Neural cell (in vitro differentiated cells): ENCODE measurements around the gene OR5B17. TPM values are rescaled to one million over a fixed set of nuclear protein-coding genes. Genes with fewer than 3 reads are reported as not detected.

ENCODE experiments used
- H2AFZ ChIP-seq: fragments of 200-600, 300-800 bp; sonication (generic), shearing (Covaris generic); 2 replicates; pipeline ENCODE4 v1.6.0; 2014; ENCODE audit warnings: low read depth, mild to moderate bottlenecking, antibody characterized with exemption, low read length, moderate library complexity
- H3F3A ChIP-seq: fragments of 200-600 bp; shearing (Covaris generic); 2 replicates; pipeline ENCODE4 v1.6.1; 2016; ENCODE audit warnings: mild to moderate bottlenecking, moderate library complexity, mixed read lengths, antibody characterized with exemption, low read length; ENCODE audit not compliant: insufficient read depth, poor library complexity, severe bottlenecking
- H3K27ac ChIP-seq: fragments of 200-600, 300-800 bp; sonication (generic), shearing (Covaris generic); 2 replicates; pipeline ENCODE4 v1.5.1; 2014; ENCODE audit warnings: mild to moderate bottlenecking, low read length, moderate library complexity
- H3K27me3 ChIP-seq: fragments of 300-800, 200-600 bp; sonication (generic), shearing (Covaris generic); 2 replicates; pipeline ENCODE4 v1.6.0; 2014; ENCODE audit warnings: mild to moderate bottlenecking, low read depth, low read length, moderate library complexity; ENCODE audit not compliant: insufficient read depth
- H3K36me3 ChIP-seq: fragments of 300-800, 200-600 bp; sonication (generic), shearing (Covaris generic); 2 replicates; pipeline ENCODE4 v1.5.1; 2014; ENCODE audit warnings: mild to moderate bottlenecking, antibody characterized with exemption, low read length, moderate library complexity; ENCODE audit not compliant: insufficient read depth
- H3K4me2 ChIP-seq: fragments of 300-800, 200-600 bp; sonication (generic), shearing (Covaris generic); 2 replicates; pipeline ENCODE4 v1.6.0; 2014; ENCODE audit warnings: mild to moderate bottlenecking, low read length
- H3K4me3 ChIP-seq: fragments of 300-800, 200-600 bp; sonication (generic), shearing (Covaris generic); 2 replicates; pipeline ENCODE4 v1.5.1; 2014; ENCODE audit warnings: mild to moderate bottlenecking, low read length, moderate library complexity
- H3K79me2 ChIP-seq: fragments of 200-600 bp; shearing (Covaris generic); replicated peaks from 2 replicates; pipeline ENCODE4 v1.6.0; 2014; ENCODE audit warnings: mild to moderate bottlenecking, low read length, moderate library complexity; ENCODE audit not compliant: insufficient read depth
- H3K9ac ChIP-seq: fragments of 300-800, 200-600 bp; sonication (generic), shearing (Covaris generic); 2 replicates; pipeline ENCODE4 v1.6.1; 2016; ENCODE audit warnings: mild to moderate bottlenecking, low read length, mixed read lengths
- H3K9me2 ChIP-seq: fragments of 200-600 bp; shearing (Covaris generic); 2 replicates; pipeline ENCODE4 v1.6.1; 2016; ENCODE audit warnings: mild to moderate bottlenecking, low read length, mixed read lengths; ENCODE audit not compliant: insufficient read depth
- H3K9me3 ChIP-seq: fragments of 200-600, 300-800 bp; sonication (generic), shearing (Covaris generic); 2 replicates; pipeline ENCODE4 v1.6.1; 2016; ENCODE audit warnings: mild to moderate bottlenecking, mixed run types, low read length, moderate library complexity, mixed read lengths
- H4K20me1 ChIP-seq: fragments of 200-600 bp; shearing (Covaris generic); 2 replicates; pipeline ENCODE4 v1.6.1; 2016; ENCODE audit warnings: mild to moderate bottlenecking, mixed run types; ENCODE audit not compliant: insufficient read depth
- EP300 ChIP-seq: fragments of 450-650 bp; conservative IDR thresholded peaks from 2 replicates; pipeline ENCODE4 v1.6.1; 2014; ENCODE audit warnings: antibody characterized with exemption, mild to moderate bottlenecking, moderate library complexity; ENCODE audit not compliant: poor library complexity, severe bottlenecking
- EZH2 ChIP-seq: fragments of 200-600, 300-800 bp; shearing (Covaris generic), sonication (generic); IDR thresholded peaks from 2 replicates; pipeline ENCODE4 v1.6.1; 2014; ENCODE audit warnings: antibody characterized with exemption, low read length, borderline replicate concordance, mild to moderate bottlenecking; ENCODE audit not compliant: insufficient read depth, poor library complexity, severe bottlenecking
- MXI1 ChIP-seq: fragments of 450-650 bp; conservative IDR thresholded peaks from 2 replicates; pipeline ENCODE4 v1.6.1; 2014; ENCODE audit warnings: antibody characterized with exemption, mild to moderate bottlenecking; ENCODE audit not compliant: poor library complexity, severe bottlenecking
- POLR2AphosphoS5 ChIP-seq: IDR thresholded peaks from 2 replicates; pipeline ENCODE4 v1.6.1; 2012
- RAD21 ChIP-seq: fragments of 450-650 bp; conservative IDR thresholded peaks from 2 replicates; pipeline ENCODE4 v1.6.1; 2014; ENCODE audit warnings: antibody characterized with exemption, mild to moderate bottlenecking, moderate library complexity
- SMC3 ChIP-seq: fragments of 450-650 bp; conservative IDR thresholded peaks from 2 replicates; pipeline ENCODE4 v1.6.1; 2014; ENCODE audit warnings: antibody characterized with exemption, mild to moderate bottlenecking, moderate library complexity; ENCODE audit not compliant: poor library complexity
- TAF1 ChIP-seq: IDR thresholded peaks from 2 replicates; pipeline ENCODE4 v1.6.1; 2012; ENCODE audit warnings: low read depth
- polyA plus RNA-seq: library from polyadenylated mRNA; depleted of rRNA; stranded (reverse); fragments of >200 nt; gene quantifications from 2 replicates; pipeline ENCODE4 v1.2.3, GENCODE V29; 2014
- TF ChIP-seq, protein P1 (sequence below): fragments of 450-650 bp; IDR thresholded peaks from 2 replicates; pipeline ENCODE4 v1.5.1; 2014; ENCODE audit warnings: antibody characterized with exemption, mild to moderate bottlenecking, moderate library complexity; ENCODE audit not compliant: poor library complexity, severe bottlenecking
- TF ChIP-seq, protein P2 (sequence below): IDR thresholded peaks from 2 replicates; pipeline ENCODE4 v1.6.1; 2012; ENCODE audit warnings: borderline replicate concordance

Gene OR5B17
- polyA plus RNA-seq, 1 donor from 2014 or later, result not detected

DNA sequence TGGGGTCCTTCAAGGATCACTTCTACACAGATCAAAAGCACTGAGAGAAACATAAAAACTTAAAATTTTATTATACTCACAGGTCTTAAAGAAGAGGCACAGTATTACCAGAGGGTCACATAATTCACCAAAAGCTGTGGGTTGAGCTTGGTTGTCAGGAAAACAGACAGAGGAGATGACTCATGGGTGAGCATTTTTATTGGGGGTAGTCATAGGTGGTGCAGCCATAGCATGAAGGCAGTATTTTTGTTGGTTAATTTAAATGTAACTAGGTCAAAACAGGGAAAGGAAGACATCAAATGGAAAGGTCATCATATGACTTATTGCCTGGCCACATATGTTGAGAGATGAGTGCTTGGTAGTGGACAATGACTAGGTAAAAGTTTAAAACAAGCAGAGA lies 24.2 kb downstream of the OR5B17 start:
- Histone ChIP-seq H3K27me3 (no peaks in the 10 kb centered on the region), H3K36me3 (no peaks in the 10 kb centered on the region), H2AFZ (no peak overlapping the region), H3K4me3 (no peak overlapping the region), H4K20me1 (no peaks in the 10 kb centered on the region), H3K9ac (no peak overlapping the region), H3K9me3 (no peaks in the 10 kb centered on the region), H3F3A (no peaks in the 10 kb centered on the region), H3K27ac (no peak overlapping the region), H3K9me2 (no peaks in the 10 kb centered on the region), H3K4me2 (no peak overlapping the region), H3K79me2 (no peaks in the 10 kb centered on the region)
- TF ChIP-seq RAD21 (no peak), POLR2AphosphoS5 (no peak)

DNA sequence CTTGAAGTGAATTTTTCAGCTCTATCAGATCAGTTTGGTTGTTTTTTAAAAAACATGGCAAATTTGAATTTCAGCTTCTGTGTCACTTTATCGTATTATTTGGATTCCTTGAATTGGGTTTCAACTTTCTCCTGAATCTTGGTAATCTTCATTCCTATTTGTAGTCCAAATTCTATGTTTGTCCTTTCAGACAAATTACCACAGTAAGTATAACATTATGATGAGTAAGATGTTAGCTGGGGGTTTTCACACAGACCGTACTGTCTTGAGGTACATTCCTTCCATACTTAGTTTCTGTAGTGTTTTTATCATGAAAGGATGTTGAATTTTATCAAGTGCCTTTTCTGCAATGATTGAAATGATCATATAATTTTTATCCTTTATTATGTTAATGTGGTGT lies 28.0 kb downstream of the OR5B17 start:
- no peak overlapping the region for H3K9ac ChIP-seq
- H3K4me3 ChIP-seq, result no peak overlapping the region
- H4K20me1 ChIP-seq, result no peaks in the 10 kb centered on the region
- no peaks in the 10 kb centered on the region for H3K36me3 ChIP-seq
- no peak overlapping the region for H2AFZ ChIP-seq
- H3K9me3 ChIP-seq, result no peaks in the 10 kb centered on the region
- H3K27ac ChIP-seq, result no peak overlapping the region
- TF ChIP-seq, protein P1, sequence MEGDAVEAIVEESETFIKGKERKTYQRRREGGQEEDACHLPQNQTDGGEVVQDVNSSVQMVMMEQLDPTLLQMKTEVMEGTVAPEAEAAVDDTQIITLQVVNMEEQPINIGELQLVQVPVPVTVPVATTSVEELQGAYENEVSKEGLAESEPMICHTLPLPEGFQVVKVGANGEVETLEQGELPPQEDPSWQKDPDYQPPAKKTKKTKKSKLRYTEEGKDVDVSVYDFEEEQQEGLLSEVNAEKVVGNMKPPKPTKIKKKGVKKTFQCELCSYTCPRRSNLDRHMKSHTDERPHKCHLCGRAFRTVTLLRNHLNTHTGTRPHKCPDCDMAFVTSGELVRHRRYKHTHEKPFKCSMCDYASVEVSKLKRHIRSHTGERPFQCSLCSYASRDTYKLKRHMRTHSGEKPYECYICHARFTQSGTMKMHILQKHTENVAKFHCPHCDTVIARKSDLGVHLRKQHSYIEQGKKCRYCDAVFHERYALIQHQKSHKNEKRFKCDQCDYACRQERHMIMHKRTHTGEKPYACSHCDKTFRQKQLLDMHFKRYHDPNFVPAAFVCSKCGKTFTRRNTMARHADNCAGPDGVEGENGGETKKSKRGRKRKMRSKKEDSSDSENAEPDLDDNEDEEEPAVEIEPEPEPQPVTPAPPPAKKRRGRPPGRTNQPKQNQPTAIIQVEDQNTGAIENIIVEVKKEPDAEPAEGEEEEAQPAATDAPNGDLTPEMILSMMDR, result no peak
- TF ChIP-seq EP300, result no peak
- no peak for TF ChIP-seq TAF1
- no peak for TF ChIP-seq MXI1
- no peak for TF ChIP-seq SMC3
- TF ChIP-seq, protein P2, sequence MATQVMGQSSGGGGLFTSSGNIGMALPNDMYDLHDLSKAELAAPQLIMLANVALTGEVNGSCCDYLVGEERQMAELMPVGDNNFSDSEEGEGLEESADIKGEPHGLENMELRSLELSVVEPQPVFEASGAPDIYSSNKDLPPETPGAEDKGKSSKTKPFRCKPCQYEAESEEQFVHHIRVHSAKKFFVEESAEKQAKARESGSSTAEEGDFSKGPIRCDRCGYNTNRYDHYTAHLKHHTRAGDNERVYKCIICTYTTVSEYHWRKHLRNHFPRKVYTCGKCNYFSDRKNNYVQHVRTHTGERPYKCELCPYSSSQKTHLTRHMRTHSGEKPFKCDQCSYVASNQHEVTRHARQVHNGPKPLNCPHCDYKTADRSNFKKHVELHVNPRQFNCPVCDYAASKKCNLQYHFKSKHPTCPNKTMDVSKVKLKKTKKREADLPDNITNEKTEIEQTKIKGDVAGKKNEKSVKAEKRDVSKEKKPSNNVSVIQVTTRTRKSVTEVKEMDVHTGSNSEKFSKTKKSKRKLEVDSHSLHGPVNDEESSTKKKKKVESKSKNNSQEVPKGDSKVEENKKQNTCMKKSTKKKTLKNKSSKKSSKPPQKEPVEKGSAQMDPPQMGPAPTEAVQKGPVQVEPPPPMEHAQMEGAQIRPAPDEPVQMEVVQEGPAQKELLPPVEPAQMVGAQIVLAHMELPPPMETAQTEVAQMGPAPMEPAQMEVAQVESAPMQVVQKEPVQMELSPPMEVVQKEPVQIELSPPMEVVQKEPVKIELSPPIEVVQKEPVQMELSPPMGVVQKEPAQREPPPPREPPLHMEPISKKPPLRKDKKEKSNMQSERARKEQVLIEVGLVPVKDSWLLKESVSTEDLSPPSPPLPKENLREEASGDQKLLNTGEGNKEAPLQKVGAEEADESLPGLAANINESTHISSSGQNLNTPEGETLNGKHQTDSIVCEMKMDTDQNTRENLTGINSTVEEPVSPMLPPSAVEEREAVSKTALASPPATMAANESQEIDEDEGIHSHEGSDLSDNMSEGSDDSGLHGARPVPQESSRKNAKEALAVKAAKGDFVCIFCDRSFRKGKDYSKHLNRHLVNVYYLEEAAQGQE, result no peak
- no peak for TF ChIP-seq EZH2
- no peak for TF ChIP-seq POLR2AphosphoS5
- no peak for TF ChIP-seq RAD21
- no peaks in the 10 kb centered on the region for H3K9me2 ChIP-seq
- no peaks in the 10 kb centered on the region for H3K79me2 ChIP-seq
- no peak overlapping the region for H3K4me2 ChIP-seq
- no peaks in the 10 kb centered on the region for H3K27me3 ChIP-seq
- H3F3A ChIP-seq, result no peaks in the 10 kb centered on the region

DNA sequence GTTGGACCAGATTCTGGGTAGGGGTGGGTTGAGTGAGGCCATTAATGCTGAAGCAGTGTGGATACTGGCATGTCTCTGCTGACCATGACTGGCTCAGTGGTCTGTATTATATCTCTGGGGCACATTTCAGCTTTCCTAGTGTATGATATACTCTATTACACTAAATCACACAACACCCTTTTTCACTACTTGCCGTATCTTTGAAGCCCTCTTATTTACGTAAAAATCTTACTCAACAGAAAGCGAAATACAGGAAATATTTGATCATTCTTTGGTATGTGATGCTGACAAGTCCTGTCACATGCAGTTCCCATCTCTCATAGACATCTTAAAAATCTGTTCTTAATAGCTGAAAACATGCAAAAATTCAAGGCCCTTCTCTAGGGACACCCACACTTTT lies 40.3 kb downstream of the OR5B17 start:
- TF ChIP-seq TAF1, result no peak
- TF ChIP-seq, protein P1, result no peak
- TF ChIP-seq EP300, result no peak
- no peak overlapping the region for H3K9ac ChIP-seq
- H3K27me3 ChIP-seq, result no peaks in the 10 kb centered on the region
- H3K9me2 ChIP-seq, result no peaks in the 10 kb centered on the region
- no peaks in the 10 kb centered on the region for H4K20me1 ChIP-seq
- no peak overlapping the region for H2AFZ ChIP-seq
- H3K27ac ChIP-seq, result no peak overlapping the region
- H3F3A ChIP-seq, result no peaks in the 10 kb centered on the region
- no peaks in the 10 kb centered on the region for H3K36me3 ChIP-seq
- H3K9me3 ChIP-seq, result no peaks in the 10 kb centered on the region
- no peak overlapping the region for H3K4me2 ChIP-seq
- H3K4me3 ChIP-seq, result no peak overlapping the region
- H3K79me2 ChIP-seq, result no peaks in the 10 kb centered on the region
